GM08714 (cell line): Measurements from ENCODE around the gene ABCC6.
"Not testable (repeated sequence)": the region's sequence is repeated elsewhere in the genome, so short reads cannot be mapped to it uniquely, and the experiment has no call there.

Experiments used
- H3K4me3 ChIP-seq: fragments of 200-500 bp; sonication (Bioruptor generic); 2 replicates; pipeline ENCODE4 v1.5.1; 2014; ENCODE audit warnings: mild to moderate bottlenecking, low read length, inconsistent platforms

Gene ABCC6

GRCh38 chr16:16222850-16223661, at the start of gene ABCC6:
Gene ABCC6, minus strand, starts transcription at chr16:16223494. Its CDS starts 60 bp downstream, at chr16:16223434.
- H3K4me3 ChIP-seq = not testable (repeated sequence)

GRCh38 chr16:16272573-16273221, 49.4 kb upstream of the ABCC6 start:
- not testable (repeated sequence) for H3K4me3 ChIP-seq

GRCh38 chr16:16271658-16272057, 48.4 kb upstream of the ABCC6 start:
- H3K4me3 ChIP-seq = not testable (repeated sequence)

- not testable (repeated sequence) for H3K4me3 ChIP-seq
Measured at GRCh38 chr16:16268185-16268808, 45.0 kb upstream of the ABCC6 start.

GRCh38 chr16:16267708-16268107, 44.4 kb upstream of the ABCC6 start:
- H3K4me3 ChIP-seq = not testable (repeated sequence)

GRCh38 chr16:16265044-16265443, 41.8 kb upstream of the ABCC6 start:
- not testable (repeated sequence) for H3K4me3 ChIP-seq

- H3K4me3 ChIP-seq = not testable (repeated sequence)
Measured at GRCh38 chr16:16263947-16264346, 40.7 kb upstream of the ABCC6 start.

- H3K4me3 ChIP-seq = not testable (repeated sequence)
Measured at GRCh38 chr16:16262954-16263555, 39.8 kb upstream of the ABCC6 start.

- not testable (repeated sequence) for H3K4me3 ChIP-seq
Measured at GRCh38 chr16:16259971-16260370, 36.7 kb upstream of the ABCC6 start.

- H3K4me3 ChIP-seq = not testable (repeated sequence)
Measured at GRCh38 chr16:16258822-16259221, 35.5 kb upstream of the ABCC6 start.

GRCh38 chr16:16257301-16257923, 34.1 kb upstream of the ABCC6 start:
- not testable (repeated sequence) for H3K4me3 ChIP-seq

GRCh38 chr16:16252377-16252776, 29.1 kb upstream of the ABCC6 start:
- H3K4me3 ChIP-seq = not testable (repeated sequence)

- not testable (repeated sequence) for H3K4me3 ChIP-seq
Measured at GRCh38 chr16:16249621-16250330, 26.5 kb upstream of the ABCC6 start.

- not testable (repeated sequence) for H3K4me3 ChIP-seq
Measured at GRCh38 chr16:16247439-16247838, 24.1 kb upstream of the ABCC6 start.

- not testable (repeated sequence) for H3K4me3 ChIP-seq
Measured at GRCh38 chr16:16246578-16247262, 23.4 kb upstream of the ABCC6 start.

- H3K4me3 ChIP-seq = not testable (repeated sequence)
Measured at GRCh38 chr16:16243886-16244285, 20.6 kb upstream of the ABCC6 start.

GRCh38 chr16:16240667-16241066, 17.4 kb upstream of the ABCC6 start:
- H3K4me3 ChIP-seq = not testable (repeated sequence)

GRCh38 chr16:16237738-16238137, 14.4 kb upstream of the ABCC6 start:
- not testable (repeated sequence) for H3K4me3 ChIP-seq

GRCh38 chr16:16237071-16237470, 13.8 kb upstream of the ABCC6 start:
- H3K4me3 ChIP-seq = not testable (repeated sequence)

GRCh38 chr16:16232692-16233061, 9.4 kb upstream of the ABCC6 start:
- not testable (repeated sequence) for H3K4me3 ChIP-seq
